Measurements from ENCODE around the gene SERPINB1.

DNA sequence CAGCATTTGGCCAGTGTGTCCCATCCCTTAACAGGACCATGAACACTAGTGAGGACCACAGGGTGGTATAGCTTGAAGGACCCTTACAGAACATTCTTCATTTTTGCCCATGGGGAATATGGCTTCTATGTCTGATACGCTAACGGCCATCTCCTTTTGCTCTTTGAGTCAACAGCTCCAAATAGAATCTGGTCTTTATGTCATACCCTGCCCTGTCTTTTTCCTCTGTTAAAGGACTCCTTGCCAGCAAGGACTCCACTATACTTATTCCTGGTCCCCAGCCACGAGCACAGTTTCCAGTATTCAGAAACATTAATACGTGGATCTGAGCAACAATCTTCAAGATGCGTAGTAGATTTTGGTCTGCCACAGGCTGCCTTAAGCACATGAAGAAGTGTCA is 22.5 kb downstream of the SERPINB1 start:
- TF ChIP-seq, protein P1, sequence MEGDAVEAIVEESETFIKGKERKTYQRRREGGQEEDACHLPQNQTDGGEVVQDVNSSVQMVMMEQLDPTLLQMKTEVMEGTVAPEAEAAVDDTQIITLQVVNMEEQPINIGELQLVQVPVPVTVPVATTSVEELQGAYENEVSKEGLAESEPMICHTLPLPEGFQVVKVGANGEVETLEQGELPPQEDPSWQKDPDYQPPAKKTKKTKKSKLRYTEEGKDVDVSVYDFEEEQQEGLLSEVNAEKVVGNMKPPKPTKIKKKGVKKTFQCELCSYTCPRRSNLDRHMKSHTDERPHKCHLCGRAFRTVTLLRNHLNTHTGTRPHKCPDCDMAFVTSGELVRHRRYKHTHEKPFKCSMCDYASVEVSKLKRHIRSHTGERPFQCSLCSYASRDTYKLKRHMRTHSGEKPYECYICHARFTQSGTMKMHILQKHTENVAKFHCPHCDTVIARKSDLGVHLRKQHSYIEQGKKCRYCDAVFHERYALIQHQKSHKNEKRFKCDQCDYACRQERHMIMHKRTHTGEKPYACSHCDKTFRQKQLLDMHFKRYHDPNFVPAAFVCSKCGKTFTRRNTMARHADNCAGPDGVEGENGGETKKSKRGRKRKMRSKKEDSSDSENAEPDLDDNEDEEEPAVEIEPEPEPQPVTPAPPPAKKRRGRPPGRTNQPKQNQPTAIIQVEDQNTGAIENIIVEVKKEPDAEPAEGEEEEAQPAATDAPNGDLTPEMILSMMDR (IDR thresholded peaks at IDR 0.05; ENCODE audit: low read depth, low read length, poor library complexity, severe bottlenecking): no peak
- TF ChIP-seq EZH2phosphoT487 (IDR thresholded peaks at IDR 0.05; ENCODE audit: borderline replicate concordance, low read length): no peak

Measured in DOHH2 (cell line).